Kidney epithelial cell (primary cell): Measurements from ENCODE around the gene HLA-A. TPM values are rescaled to one million over a fixed set of nuclear protein-coding genes. Genes with fewer than 3 reads are reported as not detected.
"Not testable (repeated sequence)": the region's sequence is repeated elsewhere in the genome, so short reads cannot be mapped to it uniquely, and the experiment has no call there.

ENCODE experiments used
- DNase-seq: peaks from one replicate; pipeline ENCODE4 v3.0.0-alpha.2; 2010; ENCODE audit warnings: low read depth
- H3K27me3 ChIP-seq: 2 replicates; pipeline ENCODE4 v1.6.0; 2011; ENCODE audit warnings: low read length; ENCODE audit not compliant: control insufficient read depth, insufficient read depth
- H3K36me3 ChIP-seq: 2 replicates; pipeline ENCODE4 v1.5.1; 2011; ENCODE audit warnings: low read length; ENCODE audit not compliant: control insufficient read depth, insufficient read depth
- H3K4me3 ChIP-seq: 2 replicates; pipeline ENCODE4 v1.5.1; 2011; ENCODE audit warnings: low read depth, mild to moderate bottlenecking, control low read depth, low read length
- CTCF ChIP-seq: IDR thresholded peaks from 2 replicates; pipeline ENCODE4 v1.5.1; 2011; ENCODE audit warnings: mild to moderate bottlenecking, moderate library complexity, low read length, control low read depth, inconsistent platforms; ENCODE audit not compliant: insufficient read depth, poor library complexity, severe bottlenecking
- total RNA-seq: library from RNA; depleted of rRNA; stranded (reverse); fragments of >200 nt; gene quantifications from 2 replicates; pipeline ENCODE4 v1.2.3, GENCODE V29; 2015

The HLA-A gene
- total RNA-seq, 1 donor from 2014 or later = 832 TPM

GRCh38 chr6:29927841-29928388, 14.4 kb upstream of the HLA-A start:
- Histone ChIP-seq H3K4me3 (no peak overlapping the region), H3K36me3 (no peaks in the 10 kb centered on the region), H3K27me3 (no peaks in the 10 kb centered on the region)
- no peak for TF ChIP-seq CTCF
- no peak for DNase-seq

- H3K4me3 ChIP-seq, DNase-seq, H3K27me3 ChIP-seq, H3K36me3 ChIP-seq: not testable (repeated sequence)
Measured at GRCh38 chr6:29930047-29930446, 12.3 kb upstream of the HLA-A start.

GRCh38 chr6:29933955-29934354, 8.4 kb upstream of the HLA-A start:
- Histone ChIP-seq H3K36me3 (no peaks in the 10 kb centered on the region), H3K27me3 (no peaks in the 10 kb centered on the region), H3K4me3 (no peak overlapping the region)
- TF ChIP-seq CTCF = no peak
- no peak for DNase-seq

- Histone ChIP-seq H3K36me3 (no peaks in the 10 kb centered on the region), H3K4me3 (no peak overlapping the region), H3K27me3 (no peaks in the 10 kb centered on the region)
- no peak for TF ChIP-seq CTCF
- no peak for DNase-seq
Measured at GRCh38 chr6:29935273-29935955, 6.9 kb upstream of the HLA-A start.

- DNase-seq = no peak
- Histone ChIP-seq H3K36me3 (no peaks in the 10 kb centered on the region), H3K4me3 (no peak overlapping the region), H3K27me3 (no peaks in the 10 kb centered on the region)
- TF ChIP-seq CTCF = no peak
Measured at GRCh38 chr6:29938746-29939508, 3.4 kb upstream of the HLA-A start.

- H3K4me3 ChIP-seq = no peak overlapping the region
- TF ChIP-seq CTCF = no peak
- no peaks in the 10 kb centered on the region for H3K36me3 ChIP-seq
- no peak for DNase-seq
- no peaks in the 10 kb centered on the region for H3K27me3 ChIP-seq
Measured at GRCh38 chr6:29941016-29941415, 1.3 kb upstream of the HLA-A start.
